ENCODE results near the gene ACADL. TPM values are rescaled to one million over a fixed set of nuclear protein-coding genes. Genes with fewer than 3 reads are reported as not detected.
A peak's percentile ranks its signal among the peaks of the same experiment; 100 is the strongest.

Gene ACADL
- total and polyA plus RNA-seq, 2 of the 13 experiments (the other 11 are each of a cell fraction or from before 2014, with no cell fraction given), result not detected

GRCh38 chr2:210227290-210228088 is 2.2 kb upstream of the ACADL start (continued):
- peak; percentile 77 for TF ChIP-seq ARID5B (CRISPR knock-in tag; IDR thresholded peaks at IDR 0.05)
- peak; percentile 43; the same call in 1 of the 2 replicates for TF ChIP-seq RXRB (CRISPR knock-in tag; IDR thresholded peaks at IDR 0.05; ENCODE audit: borderline replicate concordance)

GRCh38 chr2:210226223-210226622 is 976 bp upstream of the ACADL start:
- FAIRE-seq (no peak), DNase-seq (ENCODE audit: low spot score) (no peak), ATAC-seq (no peak)
- H3K79me2 ChIP-seq (ENCODE audit: insufficient read depth, low read length), result no peaks in the 10 kb centered on the region
- in situ Hi-C loops (cut with HindIII; ENCODE audit: extremely low pct_ligation_motif_present, low pct_unique_long_range_greater_than_20kb) (no loop called here), intact Hi-C loops (cut with micrococcal nuclease; ENCODE audit: unreplicated experiment) (no loop called here)
- POLR2A ChIA-PET, result no interaction called here
- WGBS (ENCODE audit: low lambda C conversion rate), result 98% methylated on average over 2 of the region's 2 CpGs
- no peak for TF ChIP-seq ZNF337 (CRISPR knock-in tag; IDR thresholded peaks at IDR 0.05; ENCODE audit: borderline replicate concordance, low read depth)
- no peak for TF ChIP-seq ZNF234 (CRISPR knock-in tag; conservative IDR thresholded peaks at IDR 0.05)
- no peak for TF ChIP-seq POLR2G (IDR thresholded peaks at IDR 0.05; ENCODE audit: low read depth, low read length)
- no peak for TF ChIP-seq CHD4 (IDR thresholded peaks at IDR 0.05; ENCODE audit: borderline replicate concordance, low read length)
- TF ChIP-seq GLMP (CRISPR knock-in tag; IDR thresholded peaks at IDR 0.05; ENCODE audit: borderline replicate concordance), result no peak
- TF ChIP-seq MZF1 (CRISPR knock-in tag; IDR thresholded peaks at IDR 0.05; ENCODE audit: borderline replicate concordance), result no peak
- TF ChIP-seq ZNF775 (CRISPR knock-in tag; IDR thresholded peaks at IDR 0.05; ENCODE audit: borderline replicate concordance), result no peak
- H3K4me2 ChIP-seq (ENCODE audit: low read depth, low read length), result no peak overlapping the region
- no peak overlapping the region for H2AFZ ChIP-seq (ENCODE audit: low read length)
- BruUV-seq (replicated peaks), result no TSS peak
- no peak overlapping the region for H3K4me3 ChIP-seq (replicated peaks in 1 of 3; ENCODE audit: insufficient read depth in 1 of 3, low read depth in 2 of 3, low read length in 3 of 3)
- no peaks in the 10 kb centered on the region for H3K9me3 ChIP-seq (ENCODE audit: low read length)
- CTCF ChIA-PET (ENCODE audit: low intra/inter-chr PET ratio, low total read pairs), result no interaction called here
- H3K4me1 ChIP-seq (ENCODE audit: insufficient read depth, low read length), result peaks cover 21% of the 10 kb centered on the region
- no peaks in the 10 kb centered on the region for H3K36me3 ChIP-seq (replicated peaks in 1 of 2; ENCODE audit: control insufficient read depth in 1 of 2, insufficient read depth in 2 of 2, low read length in 2 of 2)
- H3K27me3 ChIP-seq (ENCODE audit: control insufficient read depth in 1 of 2, insufficient read depth in 2 of 2, low read length in 2 of 2), result peaks cover 3 to 36% of the 10 kb centered on the region in 2 experiments; a peak in 4 of 5 replicates
- H3K27ac ChIP-seq (ENCODE audit: extremely low read length, insufficient read depth, low read length), result no peak overlapping the region
- no peaks in the 10 kb centered on the region for H4K20me1 ChIP-seq (ENCODE audit: insufficient read depth, low read length)
- H3K9ac ChIP-seq (ENCODE audit: insufficient read depth, low read depth, low read length), result no peak overlapping the region

Data from HepG2 (cell line).